ENCODE measurements around the gene MARCHF3.

- no peak for TF ChIP-seq ZFYVE20 (CRISPR knock-in tag; IDR thresholded peaks at IDR 0.05; ENCODE audit: borderline replicate concordance, low read depth)
- TF ChIP-seq, protein P1, sequence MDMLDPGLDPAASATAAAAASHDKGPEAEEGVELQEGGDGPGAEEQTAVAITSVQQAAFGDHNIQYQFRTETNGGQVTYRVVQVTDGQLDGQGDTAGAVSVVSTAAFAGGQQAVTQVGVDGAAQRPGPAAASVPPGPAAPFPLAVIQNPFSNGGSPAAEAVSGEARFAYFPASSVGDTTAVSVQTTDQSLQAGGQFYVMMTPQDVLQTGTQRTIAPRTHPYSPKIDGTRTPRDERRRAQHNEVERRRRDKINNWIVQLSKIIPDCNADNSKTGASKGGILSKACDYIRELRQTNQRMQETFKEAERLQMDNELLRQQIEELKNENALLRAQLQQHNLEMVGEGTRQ (IDR thresholded peaks at IDR 0.05; ENCODE audit: low read depth, low read length) = no peak
- TF ChIP-seq, protein P1 (CRISPR knock-in tag; IDR thresholded peaks at IDR 0.05; ENCODE audit: borderline replicate concordance) = no peak
- TF ChIP-seq, protein P2, sequence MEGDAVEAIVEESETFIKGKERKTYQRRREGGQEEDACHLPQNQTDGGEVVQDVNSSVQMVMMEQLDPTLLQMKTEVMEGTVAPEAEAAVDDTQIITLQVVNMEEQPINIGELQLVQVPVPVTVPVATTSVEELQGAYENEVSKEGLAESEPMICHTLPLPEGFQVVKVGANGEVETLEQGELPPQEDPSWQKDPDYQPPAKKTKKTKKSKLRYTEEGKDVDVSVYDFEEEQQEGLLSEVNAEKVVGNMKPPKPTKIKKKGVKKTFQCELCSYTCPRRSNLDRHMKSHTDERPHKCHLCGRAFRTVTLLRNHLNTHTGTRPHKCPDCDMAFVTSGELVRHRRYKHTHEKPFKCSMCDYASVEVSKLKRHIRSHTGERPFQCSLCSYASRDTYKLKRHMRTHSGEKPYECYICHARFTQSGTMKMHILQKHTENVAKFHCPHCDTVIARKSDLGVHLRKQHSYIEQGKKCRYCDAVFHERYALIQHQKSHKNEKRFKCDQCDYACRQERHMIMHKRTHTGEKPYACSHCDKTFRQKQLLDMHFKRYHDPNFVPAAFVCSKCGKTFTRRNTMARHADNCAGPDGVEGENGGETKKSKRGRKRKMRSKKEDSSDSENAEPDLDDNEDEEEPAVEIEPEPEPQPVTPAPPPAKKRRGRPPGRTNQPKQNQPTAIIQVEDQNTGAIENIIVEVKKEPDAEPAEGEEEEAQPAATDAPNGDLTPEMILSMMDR (CRISPR knock-in tag; IDR thresholded peaks at IDR 0.05) = no peak
- TF ChIP-seq MAFK (conservative IDR thresholded peaks at IDR 0.05 in 1 of 2, IDR thresholded peaks at IDR 0.05 in 1 of 2; ENCODE audit: low read length in 2 of 2) = no peak
- TF ChIP-seq ZBTB7A (CRISPR knock-in tag; IDR thresholded peaks at IDR 0.05) = no peak
- TF ChIP-seq ZFP36 (IDR thresholded peaks at IDR 0.05; ENCODE audit: borderline replicate concordance, low read depth, low read length, partially characterized antibody) = no peak
- TF ChIP-seq EED (CRISPR knock-in tag; IDR thresholded peaks at IDR 0.05) = no peak
- TF ChIP-seq CENPBD1 (CRISPR knock-in tag; IDR thresholded peaks at IDR 0.05; ENCODE audit: borderline replicate concordance, low read depth) = no peak
- TF ChIP-seq AHR (CRISPR knock-in tag; IDR thresholded peaks at IDR 0.05) = no peak
- no peak for TF ChIP-seq YY1 (IDR thresholded peaks at IDR 0.05; ENCODE audit: insufficient read depth, insufficient replicate concordance, low read depth, low read length)
- TF ChIP-seq, protein P3, sequence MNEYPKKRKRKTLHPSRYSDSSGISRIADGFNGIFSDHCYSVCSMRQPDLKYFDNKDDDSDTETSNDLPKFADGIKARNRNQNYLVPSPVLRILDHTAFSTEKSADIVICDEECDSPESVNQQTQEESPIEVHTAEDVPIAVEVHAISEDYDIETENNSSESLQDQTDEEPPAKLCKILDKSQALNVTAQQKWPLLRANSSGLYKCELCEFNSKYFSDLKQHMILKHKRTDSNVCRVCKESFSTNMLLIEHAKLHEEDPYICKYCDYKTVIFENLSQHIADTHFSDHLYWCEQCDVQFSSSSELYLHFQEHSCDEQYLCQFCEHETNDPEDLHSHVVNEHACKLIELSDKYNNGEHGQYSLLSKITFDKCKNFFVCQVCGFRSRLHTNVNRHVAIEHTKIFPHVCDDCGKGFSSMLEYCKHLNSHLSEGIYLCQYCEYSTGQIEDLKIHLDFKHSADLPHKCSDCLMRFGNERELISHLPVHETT (CRISPR knock-in tag; conservative IDR thresholded peaks at IDR 0.05) = no peak
- TF ChIP-seq, protein P4, sequence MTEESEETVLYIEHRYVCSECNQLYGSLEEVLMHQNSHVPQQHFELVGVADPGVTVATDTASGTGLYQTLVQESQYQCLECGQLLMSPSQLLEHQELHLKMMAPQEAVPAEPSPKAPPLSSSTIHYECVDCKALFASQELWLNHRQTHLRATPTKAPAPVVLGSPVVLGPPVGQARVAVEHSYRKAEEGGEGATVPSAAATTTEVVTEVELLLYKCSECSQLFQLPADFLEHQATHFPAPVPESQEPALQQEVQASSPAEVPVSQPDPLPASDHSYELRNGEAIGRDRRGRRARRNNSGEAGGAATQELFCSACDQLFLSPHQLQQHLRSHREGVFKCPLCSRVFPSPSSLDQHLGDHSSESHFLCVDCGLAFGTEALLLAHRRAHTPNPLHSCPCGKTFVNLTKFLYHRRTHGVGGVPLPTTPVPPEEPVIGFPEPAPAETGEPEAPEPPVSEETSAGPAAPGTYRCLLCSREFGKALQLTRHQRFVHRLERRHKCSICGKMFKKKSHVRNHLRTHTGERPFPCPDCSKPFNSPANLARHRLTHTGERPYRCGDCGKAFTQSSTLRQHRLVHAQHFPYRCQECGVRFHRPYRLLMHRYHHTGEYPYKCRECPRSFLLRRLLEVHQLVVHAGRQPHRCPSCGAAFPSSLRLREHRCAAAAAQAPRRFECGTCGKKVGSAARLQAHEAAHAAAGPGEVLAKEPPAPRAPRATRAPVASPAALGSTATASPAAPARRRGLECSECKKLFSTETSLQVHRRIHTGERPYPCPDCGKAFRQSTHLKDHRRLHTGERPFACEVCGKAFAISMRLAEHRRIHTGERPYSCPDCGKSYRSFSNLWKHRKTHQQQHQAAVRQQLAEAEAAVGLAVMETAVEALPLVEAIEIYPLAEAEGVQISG (CRISPR knock-in tag; IDR thresholded peaks at IDR 0.05) = no peak
- TF ChIP-seq ZC3H13 (CRISPR knock-in tag; IDR thresholded peaks at IDR 0.05) = no peak
Measured at GRCh38 chr5:126847456-126847820, 182.9 kb downstream of the MARCHF3 start.
